GM10266 (cell line): ENCODE results near the gene TMED4.

Source experiments
- DNase-seq: peaks from one replicate; pipeline ENCODE4 v3.0.0; 2012; ENCODE audit errors: extremely low spot score
- CTCF ChIP-seq: IDR thresholded peaks from 2 replicates; pipeline ENCODE4 v1.5.1; 2012; ENCODE audit warnings: mild to moderate bottlenecking, low read depth; ENCODE audit not compliant: control insufficient read depth, insufficient read depth; ENCODE audit errors: missing control alignments

TMED4 gene

GRCh38 chr7:44617225-44617890 lies 35.3 kb upstream of the TMED4 start:
- DNase-seq: no peak
- no peak for TF ChIP-seq CTCF

- no peak for TF ChIP-seq CTCF
- DNase-seq: no peak
Observed at GRCh38 chr7:44616545-44616944, 34.5 kb upstream of the TMED4 start.

- no peak for DNase-seq
- no peak for TF ChIP-seq CTCF
Observed at GRCh38 chr7:44615793-44616192, 33.8 kb upstream of the TMED4 start.

GRCh38 chr7:44615149-44615611 lies 33.1 kb upstream of the TMED4 start:
- no peak for DNase-seq
- TF ChIP-seq CTCF: no peak

GRCh38 chr7:44609829-44610228 lies 27.8 kb upstream of the TMED4 start:
- DNase-seq: no peak
- TF ChIP-seq CTCF: no peak

- DNase-seq: no peak
- no peak for TF ChIP-seq CTCF
Observed at GRCh38 chr7:44608916-44609648, 27.1 kb upstream of the TMED4 start.

GRCh38 chr7:44607141-44608068 lies 25.4 kb upstream of the TMED4 start:
- no peak for TF ChIP-seq CTCF
- peak; percentile 14 for DNase-seq
